ENCODE results near the gene C17orf67. TPM values are rescaled to one million over a fixed set of nuclear protein-coding genes. Genes with fewer than 3 reads are reported as not detected.

The C17orf67 gene
- total and polyA plus RNA-seq, 2 of the 13 experiments (the other 11 are each of a cell fraction or from before 2014, with no cell fraction given): 0.41 to 0.86 TPM

GRCh38 chr17:56833057-56833808 lies 487 bp downstream of the C17orf67 start (continued):
- TF ChIP-seq MBNL3 (CRISPR knock-in tag; conservative IDR thresholded peaks at IDR 0.05): no peak
- TF ChIP-seq NFE2L1 (CRISPR knock-in tag; IDR thresholded peaks at IDR 0.05; ENCODE audit: borderline replicate concordance): no peak
- TF ChIP-seq YEATS4 (CRISPR knock-in tag; IDR thresholded peaks at IDR 0.05; ENCODE audit: borderline replicate concordance): 0 out of 2 replicates have a peak, but pooled peaks have one; percentile 31
- TF ChIP-seq HNF4A (CRISPR knock-in tag; IDR thresholded peaks at IDR 0.05): no peak
- peak; percentile 73 for TF ChIP-seq ZMYM3 (CRISPR knock-in tag; IDR thresholded peaks at IDR 0.05)
- no peak for TF ChIP-seq SOX13 (IDR thresholded peaks at IDR 0.05)
- no peak; a peak in 1 of 4 replicates for TF ChIP-seq SOX13 (CRISPR knock-in tag; conservative IDR thresholded peaks at IDR 0.05 in 1 of 2, IDR thresholded peaks at IDR 0.05 in 1 of 2)
- TF ChIP-seq ZNF160 (CRISPR knock-in tag; IDR thresholded peaks at IDR 0.05): no peak
- TF ChIP-seq ZNF142 (CRISPR knock-in tag; IDR thresholded peaks at IDR 0.05): peak; percentile 42; the same call in 1 of the 2 replicates
- TF ChIP-seq ZNF343 (CRISPR knock-in tag; IDR thresholded peaks at IDR 0.05): 0 out of 2 replicates have a peak, but pooled peaks have one; percentile 40
- TF ChIP-seq REST (IDR thresholded peaks at IDR 0.05; ENCODE audit: borderline replicate concordance in 1 of 2, low read depth in 1 of 2, low read length in 2 of 2): no peak
- TF ChIP-seq ISL2 (CRISPR knock-in tag; IDR thresholded peaks at IDR 0.05): no peak
- no peak for TF ChIP-seq MLLT10 (CRISPR knock-in tag; IDR thresholded peaks at IDR 0.05)
- TF ChIP-seq ZNF512B (CRISPR knock-in tag; IDR thresholded peaks at IDR 0.05; ENCODE audit: borderline replicate concordance): no peak
- TF ChIP-seq ZNF878 (CRISPR knock-in tag; IDR thresholded peaks at IDR 0.05): no peak
- no peak for TF ChIP-seq PAX8 (CRISPR knock-in tag; IDR thresholded peaks at IDR 0.05; ENCODE audit: borderline replicate concordance)
- no peak for TF ChIP-seq KAT2B (IDR thresholded peaks at IDR 0.05; ENCODE audit: borderline replicate concordance, low read depth, low read length)
